NOMO-1 (cell line): ENCODE results near the gene CTBP2.
"Not testable (repeated sequence)": the region's sequence is repeated elsewhere in the genome, so short reads cannot be mapped to it uniquely, and the experiment has no call there.

Experiments used
- DNase-seq, 2 experiments: peaks; one replicate each; lab custom pipeline; 2025; ENCODE audit not compliant: unreplicated experiment in 2 of 2; lab: John Stamatoyannopoulos, UW

Gene CTBP2

DNA sequence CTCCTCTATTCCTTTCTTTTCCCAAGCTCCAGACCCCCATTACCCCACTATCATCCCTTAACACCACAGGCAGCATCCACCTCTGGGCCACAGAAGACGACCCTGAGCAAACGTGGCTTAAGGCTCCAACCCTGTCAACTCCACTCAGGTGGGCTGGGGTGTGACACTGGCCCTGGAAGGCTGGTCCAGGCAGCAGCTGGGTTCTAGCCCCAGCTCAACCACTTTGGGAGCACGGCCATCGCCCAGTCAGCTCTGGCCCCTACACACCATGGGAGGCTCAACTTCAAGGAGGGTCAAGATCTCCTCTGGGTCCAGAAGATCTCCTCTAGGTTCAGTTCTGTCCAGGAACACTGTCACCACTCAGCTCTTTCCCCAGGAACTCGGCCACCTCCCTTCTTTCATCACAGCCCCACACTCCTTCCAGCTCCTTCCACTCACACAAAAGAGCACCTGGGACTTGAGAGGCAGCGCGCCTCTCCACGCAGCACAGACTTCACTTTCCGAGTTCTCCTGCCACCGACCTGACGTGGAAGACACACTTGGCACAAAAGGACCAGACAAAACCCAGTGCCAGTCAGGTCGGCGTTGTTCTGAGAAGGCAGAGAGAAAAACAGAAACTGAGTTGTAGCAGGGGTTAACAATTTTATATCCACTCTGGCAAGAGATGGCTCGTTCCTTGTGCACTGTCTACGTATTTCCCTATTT, 84.1 kb downstream of the CTBP2 start:
- no peak for DNase-seq

DNA sequence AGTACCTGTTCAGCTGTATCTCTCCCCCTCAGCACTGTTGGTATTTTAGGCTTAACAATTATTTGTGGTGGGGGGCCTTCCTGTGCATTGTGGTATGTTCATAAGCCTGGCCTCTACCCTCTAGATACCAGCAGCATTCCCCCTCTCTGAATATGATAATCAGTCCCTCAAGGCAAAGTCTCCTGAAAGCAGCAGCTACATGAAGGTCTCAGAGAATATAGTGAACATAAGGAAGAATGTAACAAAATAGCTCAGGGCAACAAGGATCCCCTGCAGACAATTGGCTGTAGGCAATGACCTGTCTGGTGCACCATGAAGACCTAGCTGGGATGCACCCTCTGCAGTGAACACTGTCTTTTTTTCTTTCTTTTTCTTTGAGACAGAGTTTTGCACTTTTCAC, 86.4 kb downstream of the CTBP2 start:
- DNase-seq, result no peak

- DNase-seq, result no peak
Measured at GRCh38 chr10:125072794-125073193, 87.6 kb downstream of the CTBP2 start.

DNA sequence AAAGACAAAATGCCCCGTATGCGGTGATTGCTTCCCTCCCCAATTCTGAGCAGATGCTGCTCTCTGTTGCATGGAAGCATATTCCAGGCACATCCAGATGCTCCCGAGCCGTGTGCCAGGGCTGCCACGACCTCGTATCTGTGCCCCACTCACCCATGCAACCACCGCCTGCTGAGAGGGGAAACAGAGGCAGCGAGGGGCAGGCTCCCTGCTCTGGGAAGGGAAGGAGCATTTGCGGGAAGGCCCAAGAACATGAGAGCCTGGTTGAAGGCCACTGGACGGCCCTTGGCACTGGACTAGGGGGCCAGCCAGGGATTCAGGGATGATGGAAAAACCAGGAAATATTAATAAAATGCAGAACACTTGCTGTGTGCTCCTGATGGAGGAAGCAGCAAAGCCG, 89.4 kb downstream of the CTBP2 start:
- no peak for DNase-seq

DNA sequence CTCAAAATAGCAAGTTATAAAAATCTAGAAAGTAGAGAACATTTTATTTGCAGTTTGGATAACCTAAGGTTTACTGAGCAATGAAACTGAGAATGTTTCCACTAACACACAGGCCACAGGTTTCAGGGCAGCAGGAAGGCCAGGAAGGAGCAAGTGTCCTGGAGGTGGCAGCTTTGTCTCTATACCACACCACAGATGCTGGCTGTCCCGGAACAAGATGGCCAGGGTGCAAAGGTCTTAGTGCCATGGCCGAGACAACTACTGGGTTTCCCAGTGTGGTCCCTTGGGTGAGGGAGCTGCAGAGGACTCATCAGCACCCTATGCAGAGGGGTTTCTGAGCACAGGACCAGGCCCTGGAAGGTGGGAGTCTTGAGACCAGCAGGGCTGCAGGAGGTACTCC, 92.0 kb downstream of the CTBP2 start:
- DNase-seq, result no peak

DNA sequence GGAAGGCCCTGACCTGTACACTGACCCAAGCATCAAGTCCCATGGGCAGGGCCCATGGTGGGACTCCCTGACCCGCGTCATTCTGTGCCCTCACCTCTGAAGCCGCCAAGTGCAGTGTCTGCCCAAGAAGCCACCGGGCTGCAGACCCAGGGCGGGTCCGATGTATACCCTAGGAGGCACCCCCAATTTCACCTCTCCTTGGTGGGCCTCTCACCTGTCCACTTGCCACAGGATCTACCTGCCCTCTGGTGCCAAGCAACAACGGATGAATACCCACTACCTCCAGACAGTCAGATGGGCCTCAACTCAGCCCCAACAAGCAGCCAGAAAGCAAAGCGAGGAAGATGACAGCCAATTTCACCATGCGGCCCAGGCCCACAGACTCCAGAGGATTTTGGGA, 92.6 kb downstream of the CTBP2 start:
- no peak for DNase-seq

DNA sequence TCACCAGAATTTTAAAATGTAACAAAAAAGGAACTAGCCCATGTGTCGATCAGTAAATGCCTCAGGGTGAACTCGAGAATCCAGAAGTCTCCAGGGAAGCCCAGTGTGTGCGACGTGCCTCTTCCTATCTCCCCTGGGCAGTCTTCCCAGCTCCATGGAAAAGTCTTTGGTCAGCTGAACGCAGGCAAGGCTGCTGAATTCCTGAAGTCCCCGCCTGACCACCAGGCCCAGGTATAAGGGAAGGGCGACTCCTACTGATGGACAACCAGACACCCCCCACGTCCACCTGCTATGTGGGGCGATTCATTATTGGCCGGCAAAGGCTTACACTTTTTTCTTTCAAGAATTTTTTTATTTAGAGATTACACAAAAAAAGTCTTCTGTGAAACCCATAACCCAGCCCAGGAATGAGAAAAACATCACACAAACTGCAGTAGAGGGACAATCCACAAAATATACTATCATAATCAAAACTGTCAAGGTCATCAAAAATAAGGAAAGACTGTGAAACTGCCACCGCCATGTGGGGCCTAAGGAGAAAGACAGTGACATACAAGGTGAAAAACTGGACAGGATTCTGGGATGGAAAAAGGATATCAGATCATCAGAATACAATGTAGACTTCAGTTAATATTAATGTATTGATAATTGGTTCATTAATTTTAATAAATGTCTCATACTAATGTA, 93.5 kb downstream of the CTBP2 start:
- DNase-seq, result no peak

- peak; percentile 72 to 95 for DNase-seq
Measured at GRCh38 chr10:125064681-125065492, 95.5 kb downstream of the CTBP2 start.

DNA sequence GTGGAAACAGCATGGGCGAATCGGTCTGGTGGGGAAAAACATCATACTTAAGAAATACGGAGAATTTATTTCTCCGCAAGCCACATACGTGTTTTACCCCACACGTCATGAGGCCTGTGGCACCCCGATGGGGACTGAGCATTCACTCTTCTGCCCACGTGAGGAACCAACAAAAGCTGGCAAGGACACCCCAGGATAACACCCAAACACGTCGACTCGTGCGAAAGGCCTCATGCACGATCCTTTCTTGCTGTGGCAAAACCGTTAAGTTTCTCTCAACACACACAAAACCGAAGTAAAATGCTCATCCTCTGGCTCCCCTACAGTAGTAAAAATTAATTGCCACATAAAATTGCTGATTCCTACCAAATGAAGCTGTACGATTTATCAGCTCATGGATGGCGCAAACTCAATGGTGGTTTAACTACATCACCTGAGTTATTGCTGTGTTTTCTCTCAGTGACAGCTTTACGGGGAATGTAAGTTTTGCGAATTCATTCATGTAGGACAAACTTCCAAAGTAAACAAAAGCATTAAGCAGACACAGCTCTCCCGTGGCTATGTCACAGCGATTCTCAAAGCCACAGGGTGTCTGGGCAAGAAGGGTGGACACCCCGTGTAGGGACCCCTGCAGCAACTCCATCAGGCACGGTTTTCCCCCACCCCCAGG, 97.0 kb downstream of the CTBP2 start:
- DNase-seq, result no peak

GRCh38 chr10:125062914-125063230, 97.5 kb downstream of the CTBP2 start:
- DNase-seq, result no peak

GRCh38 chr10:125062227-125062913, 98.0 kb downstream of the CTBP2 start:
- DNase-seq, result peak in 1 of 2 experiments; percentile 64

DNA sequence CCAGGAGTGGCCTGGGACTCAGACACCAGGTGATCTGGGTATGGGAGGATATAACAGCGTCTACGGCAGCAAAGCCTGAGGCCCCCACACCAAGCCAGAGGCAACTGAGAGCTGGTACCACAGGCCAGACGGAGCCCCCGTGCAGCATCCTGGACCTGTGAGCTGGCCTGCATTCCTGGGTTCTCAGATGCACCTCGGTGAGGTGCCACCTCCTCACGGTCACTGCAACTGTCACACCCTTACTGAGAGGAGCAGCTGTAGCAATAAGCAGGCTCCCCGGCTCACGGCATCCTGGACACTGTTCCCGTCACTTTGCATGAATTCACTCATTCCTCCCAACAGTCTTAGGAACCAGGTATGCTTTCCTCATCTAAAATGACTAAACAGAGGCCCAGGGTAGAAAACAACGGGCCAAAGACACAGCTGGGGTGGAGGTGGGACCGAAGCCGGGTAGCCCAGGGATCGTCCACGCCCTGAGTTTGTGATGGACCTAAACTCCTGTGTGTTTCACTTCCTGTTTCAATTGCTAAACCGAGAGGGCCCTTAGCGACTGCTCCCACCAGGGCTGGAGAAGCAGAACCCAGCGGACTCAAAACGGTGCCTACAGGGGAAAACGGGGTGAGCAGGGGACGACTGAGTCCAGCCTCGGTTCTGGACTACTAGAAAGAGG, 98.7 kb downstream of the CTBP2 start:
- peak; percentile 73 to 91 for DNase-seq

GRCh38 chr10:125060826-125061556, 99.4 kb downstream of the CTBP2 start:
- DNase-seq, result no peak

GRCh38 chr10:125060482-125060825, 99.9 kb downstream of the CTBP2 start:
- DNase-seq, result no peak

- DNase-seq, result no peak
Measured at GRCh38 chr10:125060026-125060425, 100.3 kb downstream of the CTBP2 start.

GRCh38 chr10:125059348-125059747, 101.0 kb downstream of the CTBP2 start:
- DNase-seq, result not testable (repeated sequence)

DNA sequence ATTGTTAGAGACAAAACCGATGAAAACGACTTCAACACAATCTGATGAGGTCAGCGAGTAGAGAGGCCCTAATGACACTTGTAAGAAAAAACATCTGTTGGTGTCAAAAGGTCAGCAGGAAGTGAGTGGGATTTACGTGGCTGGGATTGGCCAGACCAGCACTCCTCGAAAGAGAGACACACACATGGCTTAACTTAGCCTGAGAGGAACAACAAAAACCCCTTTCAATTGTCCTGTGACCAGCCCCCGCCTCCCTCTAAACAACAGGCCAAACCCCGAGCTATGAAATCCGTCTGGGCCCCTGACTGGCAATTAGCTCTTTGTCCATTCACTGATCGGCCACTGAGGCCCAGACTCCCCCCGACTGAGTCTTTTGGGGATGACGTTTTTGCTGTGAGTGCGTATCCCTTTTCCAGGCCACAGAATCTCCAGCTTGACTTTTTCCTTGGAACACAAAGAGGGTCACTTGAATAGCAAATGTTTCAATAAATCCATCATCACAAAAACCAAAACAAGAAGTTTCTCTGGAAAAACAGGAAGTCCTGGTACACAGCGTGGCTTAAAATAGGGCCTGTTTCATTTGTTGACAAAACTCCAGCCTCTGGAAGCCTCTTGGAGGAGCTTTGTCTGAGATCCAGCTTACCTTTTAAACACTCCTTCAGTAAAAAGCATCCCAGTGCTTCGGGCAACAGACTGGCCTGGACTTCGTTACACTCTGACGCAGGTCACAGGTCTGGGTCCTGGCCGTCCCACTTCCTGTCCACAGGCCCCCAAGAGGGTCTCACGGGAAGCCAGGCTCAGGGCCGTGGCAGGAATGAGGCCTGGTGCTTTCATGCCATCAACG, 103.0 kb downstream of the CTBP2 start:
- DNase-seq, result peak; percentile 11 to 63
